Mesenchymal stem cell (in vitro differentiated cells and primary cell): ENCODE results near the gene LDLRAD3.

Experiments
- DNase-seq: peaks from one replicate; pipeline ENCODE4 v3.0.0-alpha.2; 2013
- H2AFZ ChIP-seq: one replicate; pipeline ENCODE4 v1.6.1; 2013; ENCODE audit warnings: low read depth, mild to moderate bottlenecking, control low read depth, inconsistent platforms, low read length, moderate library complexity
- H2AK5ac ChIP-seq: 2 replicates; pipeline ENCODE4 v1.6.1; 2013; ENCODE audit warnings: low read length, moderate library complexity, mild to moderate bottlenecking, inconsistent platforms; ENCODE audit not compliant: severe bottlenecking
- H2BK120ac ChIP-seq: one replicate; pipeline ENCODE4 v1.6.1; 2013; ENCODE audit warnings: low read depth, mild to moderate bottlenecking, inconsistent platforms, low read length, moderate library complexity
- H2BK12ac ChIP-seq, 2 experiments: one replicate each; pipeline ENCODE4 v1.6.1; 2013; ENCODE audit warnings: inconsistent platforms in 2 of 2, low read length in 2 of 2, mild to moderate bottlenecking in 2 of 2, moderate library complexity in 2 of 2, control low read depth in 1 of 2
- H2BK15ac ChIP-seq: one replicate; pipeline ENCODE4 v1.6.1; 2013; ENCODE audit warnings: mild to moderate bottlenecking, low read depth, inconsistent platforms; ENCODE audit not compliant: poor library complexity, severe bottlenecking
- H2BK5ac ChIP-seq: 2 replicates; pipeline ENCODE4 v1.6.1; 2013; ENCODE audit warnings: low read depth, mild to moderate bottlenecking, low read length, control low read depth, inconsistent platforms; ENCODE audit not compliant: poor library complexity, severe bottlenecking
- H3K14ac ChIP-seq, 2 experiments: one replicate each; pipeline ENCODE4 v1.6.1; 2013; ENCODE audit warnings: inconsistent platforms in 2 of 2, low read length in 2 of 2, control low read depth in 1 of 2, mild to moderate bottlenecking in 1 of 2, moderate library complexity in 1 of 2
- H3K18ac ChIP-seq, 2 experiments: one replicate each; pipeline ENCODE4 v1.6.1; 2013; ENCODE audit warnings: inconsistent platforms in 2 of 2, low read length in 2 of 2, control low read depth in 1 of 2, low read depth in 1 of 2, mild to moderate bottlenecking in 1 of 2
- H3K23ac ChIP-seq, 2 experiments: one replicate each; pipeline ENCODE4 v1.6.1; 2013; ENCODE audit warnings: inconsistent platforms in 2 of 2, low read length in 2 of 2, mild to moderate bottlenecking in 2 of 2, moderate library complexity in 2 of 2, control low read depth in 1 of 2
- H3K27ac ChIP-seq: 2 replicates; pipeline ENCODE4 v1.5.1; 2013; ENCODE audit warnings: mild to moderate bottlenecking, moderate library complexity, low read length, control low read depth, inconsistent platforms; ENCODE audit not compliant: poor library complexity, severe bottlenecking
- H3K27me3 ChIP-seq, 2 experiments: 2 replicates each; pipeline versions ENCODE4 v1.6.1 to v1.7.0; 2013; ENCODE audit warnings: low read length in 2 of 2, mild to moderate bottlenecking in 2 of 2, moderate library complexity in 2 of 2, control low read depth in 1 of 2, inconsistent platforms in 1 of 2; ENCODE audit not compliant: control insufficient read depth in 1 of 2, insufficient read depth in 1 of 2
- H3K36me3 ChIP-seq, 2 experiments: 2 replicates each; pipeline versions ENCODE4 v1.6.1 to v1.7.0; 2013; ENCODE audit warnings: low read length in 2 of 2, control low read depth in 1 of 2, inconsistent platforms in 1 of 2, low read depth in 1 of 2, mild to moderate bottlenecking in 1 of 2; ENCODE audit not compliant: insufficient read depth in 2 of 2, control insufficient read depth in 1 of 2
- H3K4ac ChIP-seq, 2 experiments: one replicate each; pipeline ENCODE4 v1.6.1; 2013; ENCODE audit warnings: inconsistent platforms in 2 of 2, low read length in 2 of 2, mild to moderate bottlenecking in 2 of 2, moderate library complexity in 2 of 2, control low read depth in 1 of 2, low read depth in 1 of 2
- H3K4me1 ChIP-seq: 2 replicates; pipeline ENCODE4 v1.6.1; 2013; ENCODE audit warnings: low read depth, low read length, control low read depth; ENCODE audit not compliant: control insufficient read depth, insufficient read depth
- H3K4me2 ChIP-seq: 2 replicates; pipeline ENCODE4 v1.6.1; 2013; ENCODE audit warnings: low read length, mild to moderate bottlenecking, inconsistent platforms; ENCODE audit not compliant: poor library complexity, severe bottlenecking
- H3K4me3 ChIP-seq, 2 experiments: 2 replicates each; pipeline versions ENCODE4 v1.5.1 to v1.7.0; 2013; ENCODE audit warnings: low read length in 2 of 2, mild to moderate bottlenecking in 2 of 2, control low read depth in 1 of 2, low read depth in 1 of 2; ENCODE audit not compliant: insufficient read depth in 1 of 2
- H3K79me1 ChIP-seq: replicated peaks from 2 replicates; pipeline ENCODE4 v1.6.1; 2013; ENCODE audit warnings: mild to moderate bottlenecking, control low read depth, low read length, inconsistent platforms; ENCODE audit not compliant: poor library complexity, severe bottlenecking
- H3K9ac ChIP-seq: 2 replicates; pipeline ENCODE4 v1.7.0; 2013; ENCODE audit warnings: mild to moderate bottlenecking, low read length, moderate library complexity
- H3K9me3 ChIP-seq: 2 replicates; pipeline ENCODE4 v1.7.0; 2013; ENCODE audit warnings: mild to moderate bottlenecking, low read length; ENCODE audit not compliant: control insufficient read depth
- H4K8ac ChIP-seq: one replicate; pipeline ENCODE4 v1.6.1; 2013; ENCODE audit warnings: inconsistent platforms, mild to moderate bottlenecking, low read length, moderate library complexity
- H4K91ac ChIP-seq: one replicate; pipeline ENCODE4 v1.6.1; 2013; ENCODE audit warnings: mild to moderate bottlenecking, low read length, inconsistent platforms
- WGBS: methylation state at CpG from one replicate; pipeline ENCODE4 v1.1.7; 2013; ENCODE audit warnings: mixed read lengths; 5-methylcytosine and 5-hydroxymethylcytosine counted together

Gene LDLRAD3

DNA sequence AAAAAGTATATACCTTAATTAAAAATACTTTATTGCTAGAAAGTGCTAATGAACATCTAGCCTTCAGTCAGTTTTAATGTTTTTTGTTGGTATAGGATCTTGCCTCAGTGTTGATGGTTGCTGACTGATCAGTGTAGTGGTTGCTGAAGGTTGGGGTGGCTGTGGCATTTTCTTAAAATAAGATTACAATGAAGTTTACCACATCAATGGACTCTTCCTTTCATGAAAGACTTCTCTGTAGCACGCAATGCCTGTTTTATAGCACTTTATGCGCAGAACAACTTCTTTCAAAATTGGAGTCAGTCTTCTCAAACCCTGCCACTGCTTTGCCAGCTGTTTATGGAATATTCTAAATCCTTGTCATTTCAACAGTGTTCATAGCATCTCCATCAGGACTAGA is 50.6 kb downstream of the LDLRAD3 start:
- no peak for DNase-seq
- Histone ChIP-seq H4K91ac (no peak overlapping the region), H3K27me3 (no peaks in the 10 kb centered on the region), H3K79me1 (peaks cover 20% of the 10 kb centered on the region), H3K14ac (no peak overlapping the region), H3K4me2 (no peak overlapping the region), H3K4me1 (no peaks in the 10 kb centered on the region), H2BK12ac (no peak overlapping the region), H2AK5ac (no peak overlapping the region), H3K18ac (no peak overlapping the region), H3K4ac (no peak overlapping the region), H3K9ac (no peak overlapping the region), H2BK5ac (no peak overlapping the region), H2AFZ (no peak overlapping the region), H4K8ac (no peak overlapping the region), H3K9me3 (peaks cover 5% of the 10 kb centered on the region), H3K36me3 (peaks cover 0 to 3% of the 10 kb centered on the region in 2 experiments), H2BK120ac (no peak overlapping the region), H3K4me3 (no peak overlapping the region), H2BK15ac (no peak overlapping the region), H3K23ac (no peak overlapping the region), H3K27ac (no peak overlapping the region)
- 97% methylated on average over 2 of the region's 2 CpGs for WGBS

DNA sequence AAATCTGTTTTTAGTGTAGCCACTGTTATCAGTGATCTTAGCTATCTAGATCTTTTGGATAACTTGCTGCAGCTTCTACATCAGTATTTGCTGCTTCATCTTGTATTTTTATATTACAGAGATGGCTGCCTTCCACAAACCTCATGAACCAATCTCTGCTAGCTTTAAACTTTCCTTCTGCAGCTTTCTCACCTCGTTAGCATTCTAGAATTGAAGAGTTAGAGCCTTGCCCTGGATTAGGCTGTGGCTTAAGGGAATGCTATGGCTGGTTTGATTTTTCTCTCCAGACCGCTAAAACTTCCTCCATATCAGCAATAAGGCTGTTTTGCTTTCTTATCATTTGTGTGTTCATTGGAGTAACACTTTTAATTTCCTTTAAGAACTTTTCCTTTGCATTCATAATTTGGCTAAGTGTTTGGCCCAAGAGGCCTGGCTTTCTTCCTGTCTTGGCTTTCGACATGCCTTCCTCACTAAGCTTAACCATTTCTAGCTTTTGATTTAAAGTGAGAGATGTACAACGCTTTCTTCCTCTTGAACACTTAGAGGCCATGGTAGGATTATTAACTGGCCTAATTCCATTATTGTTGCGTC is 51.9 kb downstream of the LDLRAD3 start:
- Histone ChIP-seq H3K9ac (no peak overlapping the region), H2AK5ac (no peak overlapping the region), H4K91ac (no peak overlapping the region), H2AFZ (no peak overlapping the region), H3K9me3 (peaks cover 5% of the 10 kb centered on the region), H3K4me2 (no peak overlapping the region), H3K4me3 (no peak overlapping the region), H2BK120ac (no peak overlapping the region), H3K79me1 (peaks cover 23% of the 10 kb centered on the region), H3K23ac (no peak overlapping the region), H3K27me3 (no peaks in the 10 kb centered on the region), H3K36me3 (peaks cover 0 to 3% of the 10 kb centered on the region in 2 experiments), H2BK15ac (no peak overlapping the region), H2BK5ac (no peak overlapping the region), H3K14ac (no peak overlapping the region), H2BK12ac (no peak overlapping the region), H4K8ac (no peak overlapping the region), H3K4ac (no peak overlapping the region), H3K18ac (no peak overlapping the region), H3K4me1 (no peaks in the 10 kb centered on the region), H3K27ac (no peak overlapping the region)
- 97% methylated on average over 2 of the region's 5 CpGs for WGBS
- no peak for DNase-seq

DNA sequence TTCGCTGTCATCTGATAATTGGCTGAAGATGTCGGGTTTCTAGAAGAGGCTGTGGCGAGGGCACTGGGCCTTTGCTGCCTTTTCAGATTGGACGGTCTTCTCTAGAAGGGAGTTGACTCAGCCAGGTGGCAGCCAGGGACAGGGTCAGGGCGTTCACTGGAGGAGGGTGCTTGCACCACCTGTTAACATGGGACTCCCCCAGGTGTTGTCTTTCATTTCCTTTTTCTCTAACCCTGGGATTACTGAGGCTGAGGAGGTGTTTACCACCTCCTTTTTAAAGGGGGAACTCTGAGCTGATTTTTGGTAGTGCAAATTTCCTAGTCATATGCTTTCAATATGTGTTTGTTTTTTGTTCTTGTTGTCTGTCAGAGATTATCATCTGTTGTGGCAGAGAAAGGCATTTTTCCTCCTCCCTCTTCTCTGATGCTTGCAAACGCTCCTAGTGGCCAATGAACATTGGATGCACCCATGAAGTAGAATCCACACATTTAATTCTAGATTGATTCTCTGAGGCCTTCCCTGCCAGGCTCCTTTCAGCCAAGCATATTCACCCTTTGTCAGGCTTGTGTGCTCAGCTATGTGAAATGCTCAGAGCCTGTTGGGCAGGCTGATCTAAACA is 54.1 kb downstream of the LDLRAD3 start:
- Histone ChIP-seq H2BK5ac (no peak overlapping the region), H2BK120ac (no peak overlapping the region), H3K4me1 (peaks cover 2% of the 10 kb centered on the region), H3K36me3 (peaks cover 0 to 6% of the 10 kb centered on the region in 2 experiments), H3K23ac (no peak overlapping the region), H2BK15ac (no peak overlapping the region), H3K4me2 (no peak overlapping the region), H3K4ac (no peak overlapping the region), H4K8ac (no peak overlapping the region), H3K9me3 (peaks cover 5% of the 10 kb centered on the region), H3K9ac (no peak overlapping the region), H3K14ac (no peak overlapping the region), H3K79me1 (peaks cover 27% of the 10 kb centered on the region), H3K18ac (no peak overlapping the region), H3K4me3 (no peak overlapping the region), H3K27ac (no peak overlapping the region), H3K27me3 (no peaks in the 10 kb centered on the region), H2BK12ac (no peak overlapping the region), H2AK5ac (no peak overlapping the region), H2AFZ (no peak overlapping the region), H4K91ac (no peak overlapping the region)
- DNase-seq: no peak
- WGBS: 95% methylated on average over 5 of the region's 6 CpGs

DNA sequence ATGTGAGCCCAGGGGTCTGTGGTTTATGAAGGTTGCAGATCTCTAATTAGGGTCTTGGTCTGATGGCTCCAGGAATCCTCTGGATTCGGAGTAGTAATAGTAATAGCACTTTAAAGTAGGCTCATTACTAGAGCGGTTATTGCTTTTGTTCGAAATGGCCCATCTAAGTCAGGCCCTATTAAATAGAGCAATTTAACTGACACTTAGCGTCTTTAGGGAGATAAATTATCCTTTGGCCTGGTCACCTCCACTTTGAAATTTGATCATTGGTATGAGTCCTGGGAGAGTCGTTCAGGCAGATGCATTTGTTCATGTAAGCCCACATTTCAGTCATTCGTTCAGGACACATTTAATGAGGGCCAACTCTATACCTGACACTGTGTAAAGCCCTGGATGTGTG is 54.8 kb downstream of the LDLRAD3 start:
- Histone ChIP-seq H3K4me2 (no peak overlapping the region), H4K8ac (no peak overlapping the region), H2BK120ac (no peak overlapping the region), H3K27me3 (no peaks in the 10 kb centered on the region), H2BK12ac (no peak overlapping the region), H3K4me3 (no peak overlapping the region), H2AK5ac (no peak overlapping the region), H3K79me1 (peaks cover 25% of the 10 kb centered on the region), H3K18ac (no peak overlapping the region), H3K36me3 (peaks cover 0 to 6% of the 10 kb centered on the region in 2 experiments), H3K9me3 (peaks cover 5% of the 10 kb centered on the region), H3K4ac (no peak overlapping the region), H2AFZ (no peak overlapping the region), H3K14ac (no peak overlapping the region), H3K27ac (no peak overlapping the region), H4K91ac (no peak overlapping the region), H3K9ac (no peak overlapping the region), H3K4me1 (peaks cover 2% of the 10 kb centered on the region), H3K23ac (no peak overlapping the region), H2BK15ac (no peak overlapping the region), H2BK5ac (no peak overlapping the region)
- WGBS: 53% methylated on average over 6 of the region's 6 CpGs
- DNase-seq: no peak
